GM12891 (cell line): ENCODE results near the gene CCDC144A.
"Not testable (repeated sequence)": the region's sequence is repeated elsewhere in the genome, so short reads cannot be mapped to it uniquely, and the experiment has no call there.

Source experiments
- DNase-seq: peaks from one replicate; pipeline ENCODE4 v3.0.0; 2011; ENCODE audit warnings: low spot score; ENCODE audit not compliant: insufficient read length
- FAIRE-seq: peaks from 2 replicates; lab custom pipeline; 2011; peaks lifted over from hg19 to GRCh38; lab: Jason Lieb, UNC
- PAX5 ChIP-seq: IDR thresholded peaks from 2 replicates; pipeline ENCODE4 v1.6.1; 2011; ENCODE audit warnings: low read length, moderate library complexity, mild to moderate bottlenecking; ENCODE audit not compliant: insufficient read depth, severe bottlenecking
- POLR2A ChIP-seq: IDR thresholded peaks from 2 replicates; pipeline ENCODE4 v1.6.1; 2011; ENCODE audit warnings: low read depth, low read length, control low read depth
- POLR2AphosphoS5 ChIP-seq: IDR thresholded peaks from 2 replicates; pipeline ENCODE4 v1.6.1; 2011; ENCODE audit warnings: low read depth, low read length, control low read depth
- POU2F2 ChIP-seq: IDR thresholded peaks from 2 replicates; pipeline ENCODE4 v1.6.1; 2011; ENCODE audit warnings: low read depth, mild to moderate bottlenecking, control low read depth, low read length, moderate library complexity
- SPI1 ChIP-seq: IDR thresholded peaks from 2 replicates; pipeline ENCODE4 v1.6.1; 2011; ENCODE audit warnings: low read depth, low read length, control low read depth
- TAF1 ChIP-seq: IDR thresholded peaks from 2 replicates; pipeline ENCODE4 v1.6.1; 2011; ENCODE audit warnings: low read depth, low read length, control low read depth

Gene CCDC144A

DNA sequence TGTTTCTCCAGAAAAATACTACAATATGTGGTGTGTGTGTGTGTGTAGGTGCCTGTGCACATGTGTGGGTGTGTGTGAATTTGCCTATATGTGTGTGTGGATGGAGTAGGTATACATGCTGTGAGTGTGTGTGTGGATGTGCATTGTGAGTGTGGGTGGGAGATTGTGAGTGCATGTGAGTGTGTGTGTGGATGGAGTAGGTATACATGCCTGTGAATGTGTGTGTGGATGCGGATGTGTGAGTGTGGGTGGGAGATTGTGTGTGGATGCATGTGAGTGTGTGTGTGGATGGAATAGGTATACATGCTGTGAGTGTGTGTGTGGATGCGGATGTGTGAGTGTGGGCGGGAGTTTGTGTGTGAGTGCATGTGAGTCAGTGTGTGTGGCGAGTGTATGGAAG lies 116.6 kb downstream of the CCDC144A start:
- not testable (repeated sequence) for FAIRE-seq, DNase-seq

DNA sequence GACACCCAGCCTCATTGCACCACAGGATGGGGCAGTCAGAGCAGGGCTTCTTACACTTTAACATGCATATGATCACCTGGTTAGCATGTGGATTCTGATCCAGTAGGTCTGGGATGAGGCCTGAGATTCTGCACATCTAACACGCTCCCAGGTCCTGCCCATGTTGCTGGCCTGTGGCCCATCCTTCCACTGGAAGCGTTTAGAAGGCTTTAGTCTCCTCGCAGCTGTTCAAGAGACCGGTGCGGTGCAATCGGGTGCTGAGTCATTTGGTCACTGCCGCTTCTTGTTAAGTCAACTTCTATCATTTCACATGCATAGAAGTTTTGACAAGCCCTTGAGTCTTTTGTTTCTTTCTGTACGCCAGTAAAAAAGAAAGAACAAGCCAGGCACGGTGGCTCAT lies 117.6 kb downstream of the CCDC144A start:
- not testable (repeated sequence) for FAIRE-seq, DNase-seq

DNA sequence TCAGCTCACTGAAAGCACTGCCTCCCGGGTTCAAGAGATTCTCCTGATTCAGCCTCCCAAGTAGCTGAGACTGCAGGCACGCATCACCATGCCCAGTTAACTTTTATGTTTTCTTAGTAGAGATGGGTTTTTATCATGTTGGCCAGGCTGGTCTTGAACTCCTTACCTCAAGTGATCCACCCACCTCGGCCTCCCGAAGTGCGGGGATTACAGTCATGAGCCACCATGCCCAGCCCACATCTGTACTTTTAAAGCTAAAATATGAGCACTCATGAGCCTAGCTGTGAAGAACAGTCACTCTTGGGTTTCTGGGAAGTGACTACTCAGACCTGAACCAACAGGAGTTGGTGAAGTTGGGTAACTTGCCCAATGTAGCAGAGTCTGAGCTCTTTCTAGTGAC lies 120.2 kb downstream of the CCDC144A start:
- DNase-seq, FAIRE-seq: not testable (repeated sequence)

DNA sequence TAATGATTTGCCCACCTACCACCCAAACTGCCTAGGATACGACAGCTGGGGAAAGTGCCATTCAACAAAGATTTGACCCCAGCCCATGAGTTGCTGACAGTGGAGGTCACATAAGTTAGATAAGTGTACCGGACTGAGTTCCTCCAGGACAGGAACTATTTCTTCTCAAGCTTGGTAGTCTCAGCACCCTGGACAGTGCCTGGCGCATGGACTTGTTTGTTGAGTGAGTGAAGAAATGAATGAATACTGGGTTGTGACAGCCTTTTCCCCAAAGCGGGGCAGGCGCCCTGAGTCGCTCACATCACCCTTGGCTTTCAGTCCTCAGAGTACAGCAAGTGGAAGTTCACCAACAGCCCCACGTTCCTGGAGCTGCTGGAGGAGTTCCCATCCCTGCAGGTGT lies 122.1 kb downstream of the CCDC144A start:
- FAIRE-seq, DNase-seq: not testable (repeated sequence)

DNA sequence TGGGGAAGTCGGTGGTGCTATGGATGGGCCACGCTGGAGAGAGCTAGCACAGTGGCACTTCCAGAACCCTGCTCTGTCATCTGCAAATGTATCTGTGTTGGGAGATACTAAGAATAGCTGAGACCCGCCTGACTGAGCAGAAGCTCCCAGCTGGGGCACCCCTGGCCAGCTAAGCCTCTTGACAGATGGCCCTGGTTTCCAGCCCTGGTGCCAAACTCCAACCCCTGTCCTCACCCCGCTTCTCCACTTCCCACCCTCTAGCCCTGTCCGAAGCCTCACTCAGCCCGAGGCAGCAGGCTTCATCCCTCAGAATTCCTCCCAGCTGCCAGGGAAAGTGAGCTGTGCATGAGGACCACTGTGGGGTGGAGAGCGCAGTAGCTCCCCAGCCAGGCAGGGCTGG lies 124.4 kb downstream of the CCDC144A start:
- DNase-seq (no peak), FAIRE-seq (no peak)
- TF ChIP-seq POU2F2 (no peak), PAX5 (no peak), POLR2A (no peak)

DNA sequence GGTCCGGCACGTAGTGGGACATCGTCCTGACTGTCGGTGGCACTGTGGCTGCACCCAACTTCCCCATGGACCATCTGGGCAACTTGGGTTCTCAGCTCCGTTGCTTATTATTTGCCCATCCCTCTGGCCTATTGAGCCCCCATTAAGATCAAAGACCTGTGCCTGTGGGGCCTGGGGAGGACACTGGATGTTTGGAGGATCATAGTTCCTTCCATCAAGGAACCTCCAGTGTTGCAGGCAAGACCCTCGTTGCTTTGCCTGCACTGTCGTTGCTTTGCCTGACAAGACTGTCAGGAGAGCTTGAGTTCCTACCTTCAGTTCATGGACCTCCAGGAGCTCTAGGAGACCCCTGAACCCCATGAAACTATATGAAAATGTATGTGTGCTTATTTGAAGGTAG lies 127.2 kb downstream of the CCDC144A start:
- DNase-seq (no peak), FAIRE-seq (no peak)

DNA sequence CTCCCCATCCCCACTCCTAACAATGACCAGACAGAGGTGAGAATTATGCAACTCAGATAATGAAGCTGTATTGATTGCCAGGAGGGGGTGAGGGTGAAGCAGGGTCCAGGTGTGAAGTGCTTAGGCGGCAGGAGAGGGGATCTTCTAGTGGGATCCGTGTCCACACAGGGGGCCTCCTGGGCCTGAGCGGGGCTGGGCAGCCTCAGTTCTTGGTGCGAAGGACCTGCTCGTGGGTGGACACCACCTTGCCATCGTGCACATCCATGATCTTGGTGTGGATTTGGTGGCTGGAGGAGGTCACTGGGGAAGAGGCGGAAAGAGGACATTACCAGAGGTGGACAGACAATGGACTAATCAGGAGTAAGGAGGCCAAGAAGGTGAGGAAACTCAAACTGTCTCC lies 127.9 kb downstream of the CCDC144A start:
- FAIRE-seq = not testable (repeated sequence)

More for the DNA sequence above, 127.2 kb downstream of the CCDC144A start:
- no peak for TF ChIP-seq TAF1
- no peak for TF ChIP-seq POU2F2
- no peak for TF ChIP-seq POLR2A
- no peak for TF ChIP-seq SPI1
- TF ChIP-seq POLR2AphosphoS5 = no peak
- TF ChIP-seq PAX5 = no peak

DNA sequence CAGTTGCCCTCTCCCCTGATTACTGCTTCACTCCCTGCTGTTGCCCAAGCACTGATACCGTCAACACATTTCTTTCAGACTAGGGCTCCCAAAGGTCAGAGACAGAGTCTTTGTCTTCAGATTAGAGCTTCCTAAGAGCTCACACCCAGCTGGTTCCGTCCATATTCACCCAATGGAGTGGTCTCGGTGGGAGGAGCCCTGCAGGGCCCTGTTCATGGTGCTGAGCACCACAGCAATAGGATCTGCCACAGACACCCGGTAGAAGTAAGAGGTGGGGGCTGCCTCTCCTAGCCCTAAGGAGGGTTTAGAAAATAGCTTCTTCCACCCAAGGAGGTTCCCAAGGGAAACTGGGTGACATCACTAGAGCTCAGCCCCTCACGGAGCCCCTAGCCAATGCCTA lies 128.3 kb downstream of the CCDC144A start:
- FAIRE-seq (no peak), DNase-seq (no peak)
- TF ChIP-seq POU2F2 (no peak), TAF1 (no peak), POLR2AphosphoS5 (no peak), SPI1 (no peak), PAX5 (no peak), POLR2A (no peak)

More for the DNA sequence above, 127.9 kb downstream of the CCDC144A start:
- DNase-seq = not testable (repeated sequence)

DNA sequence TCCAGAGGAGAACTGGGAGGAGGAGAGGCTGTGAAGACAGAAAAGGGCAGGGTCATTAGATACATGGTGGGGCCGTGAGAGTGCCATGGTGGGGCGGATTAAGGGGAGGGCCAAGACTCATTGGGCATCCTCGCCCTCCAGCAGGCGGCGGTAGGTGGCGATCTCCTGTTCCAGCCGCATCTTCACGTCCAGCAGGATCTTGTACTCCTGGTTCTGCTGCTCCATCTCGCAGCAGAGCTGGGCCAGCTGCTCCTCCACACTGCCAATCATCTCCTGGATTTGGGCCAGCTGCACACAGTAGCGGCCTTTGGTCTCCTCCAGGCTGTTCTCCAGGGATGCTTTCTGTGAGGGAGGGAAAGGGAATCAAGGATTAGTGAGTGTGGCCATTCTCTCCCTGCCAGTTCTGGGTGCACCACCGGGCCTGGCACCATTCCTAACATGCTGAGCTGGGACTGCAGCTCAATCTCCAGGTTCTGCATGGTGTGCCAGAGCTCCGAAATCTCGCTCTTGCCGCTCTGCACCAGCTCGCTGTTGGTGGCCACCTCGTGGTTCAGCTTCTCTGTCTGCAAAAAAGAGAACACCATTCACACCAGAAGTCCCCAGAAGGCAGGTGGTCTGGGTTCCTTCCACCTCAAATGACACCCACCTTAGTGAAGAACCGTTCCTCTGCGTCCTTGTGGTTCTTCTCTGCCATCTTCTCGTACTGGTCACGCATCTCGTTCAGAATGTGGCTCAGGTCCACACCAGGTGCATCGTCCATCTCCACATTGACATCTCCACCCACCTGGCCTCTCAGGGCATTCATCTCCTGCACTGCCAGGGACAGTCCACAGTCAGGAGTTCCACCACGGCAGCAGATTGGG lies 129.0 kb downstream of the CCDC144A start:
- FAIRE-seq (no peak), DNase-seq (no peak)
- TF ChIP-seq TAF1 = no peak
- no peak for TF ChIP-seq POLR2A
- TF ChIP-seq POLR2AphosphoS5 = no peak
- TF ChIP-seq POU2F2 = no peak

DNA sequence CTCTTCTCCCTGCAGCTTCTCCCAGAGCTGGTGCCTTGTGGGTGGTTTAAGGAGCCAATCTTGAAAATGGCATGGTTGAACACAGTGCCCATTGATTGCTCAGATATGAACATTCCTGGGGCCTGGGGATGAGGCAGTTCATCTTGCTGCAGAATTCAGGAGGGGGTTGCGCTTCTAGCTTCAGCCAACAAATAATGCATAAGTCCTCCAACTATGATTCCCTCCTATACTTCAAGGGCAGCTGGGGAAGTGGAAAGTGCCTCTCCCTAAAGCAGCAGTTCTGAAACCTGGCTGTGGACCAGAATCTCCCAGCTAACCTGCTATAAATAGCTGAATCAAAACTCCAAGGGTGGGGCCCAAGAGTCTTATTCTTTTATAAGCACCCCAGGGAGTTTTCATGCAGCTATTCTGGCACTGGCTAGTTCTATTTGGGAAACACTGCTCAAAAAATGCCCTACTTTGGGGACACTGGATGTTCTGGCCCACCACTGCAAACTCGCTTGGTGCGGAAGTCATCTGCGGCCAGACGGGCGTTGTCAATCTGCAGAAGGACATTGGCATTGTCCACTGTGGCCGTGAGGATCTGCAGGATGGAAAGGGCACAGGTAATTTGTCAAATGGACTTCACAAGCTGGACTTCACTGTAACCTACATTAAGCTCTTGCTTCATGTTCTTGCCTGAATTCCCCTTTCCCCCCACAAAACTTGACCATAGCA lies 130.3 kb downstream of the CCDC144A start:
- DNase-seq (no peak), FAIRE-seq (no peak)
- TF ChIP-seq POLR2A = no peak
- TF ChIP-seq POU2F2 = no peak
- no peak for TF ChIP-seq POLR2AphosphoS5

DNA sequence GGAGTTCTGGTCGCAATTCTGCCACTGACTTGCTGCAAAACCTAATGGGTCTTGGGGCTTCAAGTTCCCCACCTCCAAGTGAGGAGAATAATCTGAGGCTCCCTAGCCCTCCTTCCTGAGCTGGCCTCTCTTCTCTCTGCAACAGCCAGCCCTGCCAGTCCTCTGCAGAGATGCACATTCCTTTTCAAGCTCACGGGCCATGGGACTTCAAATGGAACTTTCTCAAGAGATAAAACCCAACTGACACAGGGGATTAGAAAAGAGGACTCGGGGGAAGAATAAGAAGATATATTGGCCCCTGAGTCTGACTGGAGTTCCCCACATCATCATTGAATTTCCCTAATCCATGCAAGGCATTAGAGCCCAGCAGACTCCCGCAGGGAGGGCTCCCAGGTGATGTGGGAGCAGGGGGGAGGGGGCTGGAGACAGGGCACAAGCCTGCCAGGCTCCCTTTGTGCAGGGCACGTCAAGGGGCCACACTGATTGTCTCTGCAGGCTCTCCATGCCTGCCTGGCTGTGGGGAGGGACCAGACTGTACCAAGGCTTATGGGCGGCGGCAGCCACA lies 131.0 kb downstream of the CCDC144A start:
- DNase-seq (no peak), FAIRE-seq (no peak)
- TF ChIP-seq POLR2AphosphoS5 (no peak), TAF1 (no peak), POLR2A (no peak)

DNA sequence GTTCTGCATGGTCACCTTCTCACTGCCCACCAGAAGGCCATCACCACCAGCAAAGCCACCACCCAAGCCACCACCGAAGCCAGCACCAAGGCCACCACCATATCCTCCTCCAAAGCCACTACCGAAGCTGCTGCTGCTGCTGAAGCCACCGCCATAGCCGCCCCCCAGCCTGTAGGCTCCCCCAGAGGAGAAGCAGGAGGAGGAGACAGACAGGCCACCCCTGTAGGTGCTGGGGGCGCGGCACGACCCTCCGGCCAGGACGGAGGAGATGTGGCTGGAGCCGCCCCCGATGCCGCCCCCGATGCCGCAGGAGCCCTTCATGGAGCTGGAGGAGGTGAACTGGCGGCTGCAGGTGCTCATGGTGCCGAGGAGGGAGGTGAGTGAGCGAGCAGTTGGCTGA lies 132.1 kb downstream of the CCDC144A start:
- DNase-seq, FAIRE-seq: not testable (repeated sequence)

DNA sequence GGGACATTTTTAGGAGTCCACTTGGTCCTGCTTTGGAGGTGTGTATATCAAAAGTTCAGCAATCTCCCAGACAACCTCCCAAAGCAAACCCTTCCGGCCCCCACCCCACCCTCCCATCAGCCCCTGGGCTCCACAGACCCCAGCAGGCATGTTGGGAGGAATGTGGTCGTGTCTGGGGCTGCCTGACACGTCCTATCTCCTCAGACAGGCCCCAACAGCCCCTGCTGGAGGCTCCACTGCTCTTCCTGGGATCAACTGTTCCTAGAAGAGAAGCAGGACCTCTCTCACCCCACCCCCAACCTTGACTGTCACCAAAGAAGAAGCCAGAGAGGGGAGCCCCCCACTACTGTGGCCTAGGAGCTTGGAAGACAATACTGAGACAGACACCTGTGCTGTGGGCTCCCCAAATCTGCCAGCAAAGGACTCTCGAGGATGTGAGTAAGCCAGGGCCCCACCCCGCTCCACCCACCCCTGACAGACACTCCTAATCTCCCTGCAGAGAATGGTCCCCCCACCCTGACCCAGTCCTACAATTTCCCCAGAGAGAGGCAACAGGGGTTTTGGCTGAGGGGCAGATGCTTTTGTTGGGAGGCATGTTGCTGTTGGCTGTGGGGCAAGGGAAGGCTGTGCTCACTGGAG lies 133.8 kb downstream of the CCDC144A start:
- not testable (repeated sequence) for FAIRE-seq, DNase-seq
